DND-41 (cell line): Measurements from ENCODE around the gene ST3GAL4.

Source experiments
- ATAC-seq: fragments of 200-7000 bp; cut with Tn5 transposase; 3 replicates; pipeline ENCODE4 v1.9.1; 2021; ENCODE audit warnings: low read depth; ENCODE audit not compliant: insufficient read depth
- DNase-seq: peaks from one replicate; pipeline ENCODE4 v3.0.0-alpha.2; 2020
- H2AFZ ChIP-seq: 2 replicates; pipeline ENCODE4 v1.6.0; 2012; ENCODE audit warnings: low read depth, low read length
- H3K27ac ChIP-seq: 2 replicates; pipeline ENCODE4 v1.5.1; 2012; ENCODE audit warnings: low read length, inconsistent platforms
- H3K27me3 ChIP-seq: fragments of 200-600 bp; sonication (generic); 2 replicates; pipeline ENCODE4 v1.6.0; 2012; ENCODE audit warnings: low read length, mild to moderate bottlenecking, inconsistent platforms; ENCODE audit not compliant: insufficient read depth, poor library complexity
- H3K36me3 ChIP-seq: 2 replicates; pipeline ENCODE4 v1.5.1; 2012; ENCODE audit warnings: low read length, inconsistent platforms; ENCODE audit not compliant: insufficient read depth
- H3K4me1 ChIP-seq: 2 replicates; pipeline ENCODE4 v1.5.1; 2012; ENCODE audit warnings: mild to moderate bottlenecking, low read length; ENCODE audit not compliant: insufficient read depth
- H3K4me2 ChIP-seq: 2 replicates; pipeline ENCODE4 v1.6.0; 2012; ENCODE audit warnings: mild to moderate bottlenecking, moderate library complexity, low read length, inconsistent platforms; ENCODE audit not compliant: insufficient read depth
- H3K4me3 ChIP-seq, 2 experiments: fragments of 200-600 bp in 1 of 2; shearing (Covaris generic) in 1 of 2; 2 replicates each; pipeline ENCODE4 v1.5.1; 2012 to 2016; ENCODE audit warnings: inconsistent platforms in 2 of 2, low read length in 2 of 2, mild to moderate bottlenecking in 2 of 2, low read depth in 1 of 2, moderate library complexity in 1 of 2
- H3K79me2 ChIP-seq: 2 replicates; pipeline ENCODE4 v1.6.0; 2012; ENCODE audit warnings: low read length, inconsistent platforms; ENCODE audit not compliant: insufficient read depth
- H3K9ac ChIP-seq: 2 replicates; pipeline ENCODE4 v1.6.0; 2012; ENCODE audit warnings: low read depth, mild to moderate bottlenecking, inconsistent platforms, low read length, moderate library complexity
- H3K9me3 ChIP-seq: 2 replicates; pipeline ENCODE4 v1.5.1; 2012; ENCODE audit warnings: low read length, moderate library complexity, mild to moderate bottlenecking, inconsistent platforms; ENCODE audit not compliant: insufficient read depth, severe bottlenecking
- H4K20me1 ChIP-seq: 2 replicates; pipeline ENCODE4 v1.6.0; 2012; ENCODE audit warnings: low read length; ENCODE audit not compliant: insufficient read depth
- EZH2 ChIP-seq: IDR thresholded peaks from 3 replicates; pipeline ENCODE4 v1.6.1; 2012; ENCODE audit warnings: borderline replicate concordance, low read depth, mild to moderate bottlenecking, moderate library complexity, low read length, inconsistent platforms; ENCODE audit not compliant: severe bottlenecking
- TF ChIP-seq, protein P1 (sequence below): IDR thresholded peaks from 2 replicates; pipeline ENCODE4 v1.5.1; 2012; ENCODE audit warnings: borderline replicate concordance, low read length, moderate library complexity, mild to moderate bottlenecking; ENCODE audit not compliant: poor library complexity, severe bottlenecking; ENCODE audit errors: extremely low read depth

ST3GAL4 gene

GRCh38 chr11:126348806-126349582 lies 6.5 kb upstream of the ST3GAL4 start:
- no peaks in the 10 kb centered on the region for H3K27me3 ChIP-seq
- H2AFZ ChIP-seq: no peak overlapping the region
- TF ChIP-seq EZH2: no peak
- TF ChIP-seq, protein P1, sequence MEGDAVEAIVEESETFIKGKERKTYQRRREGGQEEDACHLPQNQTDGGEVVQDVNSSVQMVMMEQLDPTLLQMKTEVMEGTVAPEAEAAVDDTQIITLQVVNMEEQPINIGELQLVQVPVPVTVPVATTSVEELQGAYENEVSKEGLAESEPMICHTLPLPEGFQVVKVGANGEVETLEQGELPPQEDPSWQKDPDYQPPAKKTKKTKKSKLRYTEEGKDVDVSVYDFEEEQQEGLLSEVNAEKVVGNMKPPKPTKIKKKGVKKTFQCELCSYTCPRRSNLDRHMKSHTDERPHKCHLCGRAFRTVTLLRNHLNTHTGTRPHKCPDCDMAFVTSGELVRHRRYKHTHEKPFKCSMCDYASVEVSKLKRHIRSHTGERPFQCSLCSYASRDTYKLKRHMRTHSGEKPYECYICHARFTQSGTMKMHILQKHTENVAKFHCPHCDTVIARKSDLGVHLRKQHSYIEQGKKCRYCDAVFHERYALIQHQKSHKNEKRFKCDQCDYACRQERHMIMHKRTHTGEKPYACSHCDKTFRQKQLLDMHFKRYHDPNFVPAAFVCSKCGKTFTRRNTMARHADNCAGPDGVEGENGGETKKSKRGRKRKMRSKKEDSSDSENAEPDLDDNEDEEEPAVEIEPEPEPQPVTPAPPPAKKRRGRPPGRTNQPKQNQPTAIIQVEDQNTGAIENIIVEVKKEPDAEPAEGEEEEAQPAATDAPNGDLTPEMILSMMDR: no peak
- H3K4me1 ChIP-seq: peaks cover 39% of the 10 kb centered on the region
- no peaks in the 10 kb centered on the region for H3K9me3 ChIP-seq
- peaks cover 77% of the 10 kb centered on the region for H3K79me2 ChIP-seq
- H3K4me2 ChIP-seq: no peak overlapping the region
- H3K36me3 ChIP-seq: peaks cover 68% of the 10 kb centered on the region
- ATAC-seq (no peak), DNase-seq (no peak)
- H3K9ac ChIP-seq: no peak overlapping the region
- H3K4me3 ChIP-seq: no peak overlapping the region
- peak overlapping the region; percentile 33; the same call in 1 of the 2 replicates for H3K27ac ChIP-seq
- peaks cover 44% of the 10 kb centered on the region for H4K20me1 ChIP-seq

DNA sequence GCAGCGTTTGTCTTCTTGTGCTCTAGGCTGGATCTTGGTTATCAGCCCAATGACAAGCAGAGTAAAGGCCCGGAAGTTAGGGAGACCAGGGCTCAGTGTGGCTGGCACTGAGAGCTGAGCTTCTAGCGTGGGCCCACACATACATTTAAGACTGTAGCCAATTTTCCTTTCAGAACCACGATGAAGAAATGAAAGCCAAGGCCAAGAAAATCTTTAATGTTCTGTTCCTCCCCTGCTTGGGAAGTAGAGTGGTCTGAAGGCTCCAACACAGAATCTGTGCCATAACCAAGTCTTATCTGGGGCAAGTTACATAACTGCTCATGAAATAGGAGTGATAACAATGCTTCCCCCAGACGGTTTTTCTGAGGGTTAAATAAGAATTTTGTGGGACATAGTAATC lies 4.7 kb upstream of the ST3GAL4 start:
- DNase-seq (no peak), ATAC-seq (no peak)
- peaks cover 87% of the 10 kb centered on the region for H3K79me2 ChIP-seq
- H2AFZ ChIP-seq: no peak overlapping the region
- peaks cover 46% of the 10 kb centered on the region for H3K4me1 ChIP-seq
- H3K27me3 ChIP-seq: no peaks in the 10 kb centered on the region
- no peak overlapping the region for H3K9ac ChIP-seq
- H3K4me3 ChIP-seq: no peak overlapping the region
- TF ChIP-seq, protein P1: no peak
- TF ChIP-seq EZH2: no peak
- H3K9me3 ChIP-seq: no peaks in the 10 kb centered on the region
- peak overlapping the region; percentile 36 for H3K4me2 ChIP-seq
- H3K27ac ChIP-seq: peak overlapping the region; percentile 22
- H3K36me3 ChIP-seq: peaks cover 53% of the 10 kb centered on the region
- H4K20me1 ChIP-seq: peaks cover 30% of the 10 kb centered on the region

DNA sequence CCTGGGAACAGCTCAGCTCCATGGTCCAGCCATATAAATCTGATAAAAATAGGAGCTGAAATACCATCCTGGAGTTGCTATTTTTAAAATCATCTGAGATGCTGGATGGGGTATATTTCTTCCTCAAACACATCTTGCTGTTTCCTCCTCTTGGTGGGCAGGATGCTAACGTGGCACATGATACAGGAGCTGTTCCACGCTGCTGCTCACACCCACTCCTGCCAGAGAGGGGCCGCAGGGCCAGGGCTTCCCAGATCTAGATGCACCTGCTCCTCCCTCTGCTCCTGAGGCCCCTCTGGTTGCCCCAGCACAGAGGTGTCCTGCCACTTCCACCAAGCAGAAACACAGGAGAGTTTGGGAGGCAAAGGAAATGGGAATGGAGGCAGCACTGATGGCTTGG lies 3.3 kb upstream of the ST3GAL4 start:
- DNase-seq (no peak), ATAC-seq (no peak)
- TF ChIP-seq EZH2: no peak
- TF ChIP-seq, protein P1: no peak
- peak overlapping the region; percentile 63 for H3K4me2 ChIP-seq
- no peaks in the 10 kb centered on the region for H3K9me3 ChIP-seq
- peaks cover 59% of the 10 kb centered on the region for H3K4me1 ChIP-seq
- H3K36me3 ChIP-seq: peaks cover 42% of the 10 kb centered on the region
- peaks cover 28% of the 10 kb centered on the region for H4K20me1 ChIP-seq
- H3K79me2 ChIP-seq: peaks cover 91% of the 10 kb centered on the region
- H3K4me3 ChIP-seq: peak overlapping the region in 1 of 2 experiments; percentile 42; a peak in 2 of 4 replicates
- H3K9ac ChIP-seq: peak overlapping the region; percentile 35
- peak overlapping the region; percentile 66 for H3K27ac ChIP-seq
- no peak overlapping the region for H2AFZ ChIP-seq
- H3K27me3 ChIP-seq: no peaks in the 10 kb centered on the region
